NCI-H2196 treated with DMSO at 0.1 percent for 48 hours (cell line): Measurements from ENCODE around the gene GNG11.
"Not testable (repeated sequence)": the region's sequence is repeated elsewhere in the genome, so short reads cannot be mapped to it uniquely, and the experiment has no call there.

ENCODE experiments used
- DNase-seq: peaks from one replicate; lab custom pipeline; 2025; ENCODE audit not compliant: unreplicated experiment; lab: John Stamatoyannopoulos, UW

The GNG11 gene

GRCh38 chr7:93911242-93911641 is 10.3 kb upstream of the GNG11 start:
- DNase-seq = not testable (repeated sequence)

GRCh38 chr7:93911661-93912060 is 9.9 kb upstream of the GNG11 start:
- DNase-seq = not testable (repeated sequence)

DNA sequence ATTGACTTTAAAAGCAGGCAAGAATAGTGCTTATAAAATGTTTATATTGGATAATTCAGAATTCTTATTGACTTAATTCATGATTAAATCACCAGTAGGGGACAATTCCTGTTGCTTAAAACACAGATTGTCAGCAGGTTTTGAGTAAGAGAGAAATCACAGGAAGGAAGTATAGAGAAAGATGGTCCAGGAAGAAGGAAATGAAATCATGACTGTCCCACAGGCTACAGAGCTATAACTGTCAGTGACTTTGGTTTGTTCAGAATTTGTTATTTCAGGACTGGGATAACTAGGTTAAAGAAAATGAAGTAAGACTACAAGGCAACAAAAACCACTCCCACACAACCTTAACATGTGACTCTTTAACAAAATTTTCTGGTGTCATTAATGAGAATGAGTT is 8.3 kb upstream of the GNG11 start:
- DNase-seq = no peak

- no peak for DNase-seq
Observed at GRCh38 chr7:93914581-93915066, 6.9 kb upstream of the GNG11 start.

DNA sequence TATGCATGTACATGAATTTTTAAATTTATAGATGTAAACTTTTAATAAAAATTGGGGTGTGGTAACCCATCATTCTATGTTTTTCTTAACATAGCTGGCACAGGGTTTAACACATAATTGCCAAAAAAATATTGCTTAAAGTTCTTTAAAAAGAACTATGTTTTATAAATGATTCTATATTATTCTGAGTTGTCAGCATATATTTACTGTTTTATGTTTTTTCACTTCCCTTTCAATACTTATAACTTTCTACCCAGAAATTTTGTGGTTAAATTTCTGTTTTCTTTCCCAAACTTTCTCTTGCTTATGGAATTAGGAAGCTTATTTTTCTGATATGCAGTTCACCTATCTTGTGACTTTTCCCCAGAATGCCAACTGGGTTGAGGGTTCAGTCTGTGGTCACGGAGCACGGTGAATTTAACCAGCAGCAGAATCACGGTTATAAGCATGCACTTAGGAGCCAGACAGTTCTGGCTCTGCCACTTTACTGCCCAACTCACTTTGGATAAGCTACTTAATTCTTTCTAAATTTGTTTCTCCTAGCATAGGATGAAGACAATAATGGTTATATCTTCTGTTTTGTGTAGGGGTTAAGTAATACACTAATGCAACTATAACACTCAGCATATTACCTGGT is 6.2 kb upstream of the GNG11 start:
- DNase-seq = not testable (repeated sequence)

GRCh38 chr7:93915888-93916287 is 5.6 kb upstream of the GNG11 start:
- not testable (repeated sequence) for DNase-seq

- DNase-seq = not testable (repeated sequence)
Observed at GRCh38 chr7:93916315-93916714, 5.2 kb upstream of the GNG11 start.

DNA sequence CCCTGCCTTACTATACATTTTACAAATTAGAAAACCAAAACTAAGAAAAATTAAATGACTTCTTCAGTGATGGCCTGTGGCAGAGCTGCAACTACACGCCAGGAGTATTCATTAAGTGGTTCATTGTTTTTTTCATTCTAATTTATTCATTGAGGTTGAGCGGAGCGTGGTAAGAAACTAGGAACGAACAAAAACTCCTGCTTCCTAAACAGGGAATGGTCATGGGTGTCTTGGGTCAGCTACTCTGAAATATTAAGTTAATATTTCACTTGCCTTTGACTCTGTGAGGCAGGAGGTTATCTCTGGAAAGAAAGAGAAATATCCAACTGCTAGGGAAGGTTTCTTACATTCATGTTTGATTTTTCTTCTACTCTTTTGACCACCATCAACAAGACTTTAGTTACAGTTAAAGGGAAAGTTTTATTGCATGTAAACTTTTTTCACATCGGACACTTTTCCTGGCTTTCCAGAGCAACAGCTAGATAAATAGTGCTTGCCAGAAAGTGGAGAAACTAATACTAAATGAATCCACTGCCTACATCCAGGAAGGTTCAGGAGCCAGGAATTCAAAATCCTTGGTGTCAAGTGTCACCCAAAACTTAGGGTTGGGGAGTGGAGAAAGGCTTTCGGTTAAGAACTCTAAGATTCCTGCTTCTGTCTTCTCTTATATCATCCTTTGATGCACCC is 896 bp upstream of the GNG11 start:
- DNase-seq = no peak

GRCh38 chr7:93921186-93921585 is 349 bp upstream of the GNG11 start:
- no peak for DNase-seq

DNA sequence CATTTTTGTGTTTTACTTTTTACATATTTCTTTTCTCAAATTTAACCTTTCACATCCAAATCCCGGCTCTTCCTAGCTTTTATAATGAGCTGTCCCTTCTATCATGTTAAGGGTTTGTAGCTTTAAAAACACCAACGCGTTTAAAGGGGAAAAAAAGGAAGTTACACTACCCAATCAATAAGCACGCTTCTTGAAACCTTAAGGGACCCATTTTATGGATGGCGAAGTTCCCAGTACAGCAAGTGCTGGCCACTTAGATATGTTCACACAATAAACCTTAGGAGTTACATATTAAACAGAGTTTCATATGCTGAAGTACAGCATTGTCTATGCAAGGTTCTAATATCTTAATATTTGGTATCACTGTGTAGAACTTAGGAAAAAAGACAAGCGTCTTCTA is 1.8 kb downstream of the GNG11 start:
- no peak for DNase-seq

- DNase-seq = no peak
Observed at GRCh38 chr7:93923942-93924341, 2.4 kb downstream of the GNG11 start.

DNA sequence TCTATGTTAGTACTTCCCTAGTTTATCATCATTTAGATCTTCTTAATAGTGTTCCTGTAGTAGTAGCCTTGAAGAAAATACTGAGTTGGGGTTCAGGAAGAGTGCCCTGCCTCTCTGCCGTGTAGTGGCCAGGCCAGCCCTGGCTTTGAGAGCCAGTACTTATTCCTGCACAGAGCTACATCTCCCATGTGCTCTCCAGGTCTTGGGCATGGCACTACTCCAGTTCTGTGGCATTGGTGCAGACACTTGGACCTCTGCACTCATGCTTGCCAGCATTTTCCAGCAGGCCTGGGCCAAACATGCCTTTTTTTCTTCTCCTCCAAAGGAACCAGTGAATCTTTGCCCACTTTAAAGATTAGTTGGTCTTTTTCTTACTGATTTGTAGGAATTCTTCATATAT is 5.3 kb downstream of the GNG11 start:
- no peak for DNase-seq

GRCh38 chr7:93927585-93927984 is 6.0 kb downstream of the GNG11 start:
- no peak for DNase-seq

GRCh38 chr7:93931655-93932054 is 10.1 kb downstream of the GNG11 start:
- no peak for DNase-seq

DNA sequence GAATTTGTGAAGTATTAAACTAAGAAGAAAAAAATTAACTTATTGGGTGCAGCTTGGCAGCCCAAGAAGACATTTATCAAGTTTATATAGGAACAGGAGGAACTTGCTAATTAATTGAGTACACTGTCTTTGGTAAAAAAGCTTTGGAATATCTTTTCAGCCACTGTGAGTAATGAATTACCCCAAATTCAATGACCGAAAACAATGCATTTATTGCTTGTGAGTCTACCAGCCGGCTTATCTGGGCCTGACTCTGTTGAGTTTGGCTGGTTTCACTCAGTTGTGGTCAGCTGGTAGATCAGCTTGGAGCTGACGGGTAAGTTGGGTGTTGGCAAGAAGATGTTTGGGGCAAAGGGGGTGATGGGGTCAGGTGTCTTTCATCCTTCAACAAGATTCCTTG is 11.6 kb downstream of the GNG11 start:
- DNase-seq = no peak

GRCh38 chr7:93935102-93935501 is 13.6 kb downstream of the GNG11 start:
- DNase-seq = no peak

DNA sequence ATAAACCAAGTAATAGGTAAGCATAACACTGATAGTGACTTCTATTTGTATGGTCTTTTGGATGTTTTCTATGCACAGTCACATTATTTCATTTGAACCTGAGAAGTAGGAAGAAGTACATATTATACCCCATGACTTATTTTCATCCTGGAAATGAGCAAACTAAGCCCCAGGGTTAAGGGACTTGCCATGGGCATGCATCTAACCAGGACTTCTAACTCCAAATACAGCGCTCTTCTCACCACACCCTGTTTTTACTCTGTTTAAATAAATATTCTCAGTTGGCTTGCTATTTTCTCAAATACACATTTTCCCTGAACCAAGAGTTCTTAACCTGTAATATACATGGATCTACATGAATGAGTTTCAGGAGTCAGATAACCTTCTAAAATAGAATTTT is 16.3 kb downstream of the GNG11 start:
- DNase-seq = no peak

DNA sequence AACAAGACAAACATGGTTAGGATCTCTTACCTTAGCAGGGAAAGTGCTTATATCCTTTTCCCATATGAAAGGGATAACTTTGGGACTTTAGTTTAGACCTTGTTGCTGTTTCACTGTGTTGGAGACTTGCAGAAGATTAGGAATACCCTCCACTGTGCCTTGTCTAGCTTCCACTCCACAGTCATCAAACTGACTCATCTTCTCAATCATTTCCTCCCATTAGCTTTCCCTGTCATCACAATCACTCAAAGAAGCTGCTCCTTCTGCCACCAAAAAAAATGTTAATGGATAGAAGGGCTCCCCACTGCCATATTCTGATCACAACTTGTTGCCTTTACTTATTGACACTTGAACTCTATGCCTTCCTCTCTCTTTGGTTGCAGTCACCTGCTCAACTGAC is 16.8 kb downstream of the GNG11 start:
- no peak for DNase-seq

DNA sequence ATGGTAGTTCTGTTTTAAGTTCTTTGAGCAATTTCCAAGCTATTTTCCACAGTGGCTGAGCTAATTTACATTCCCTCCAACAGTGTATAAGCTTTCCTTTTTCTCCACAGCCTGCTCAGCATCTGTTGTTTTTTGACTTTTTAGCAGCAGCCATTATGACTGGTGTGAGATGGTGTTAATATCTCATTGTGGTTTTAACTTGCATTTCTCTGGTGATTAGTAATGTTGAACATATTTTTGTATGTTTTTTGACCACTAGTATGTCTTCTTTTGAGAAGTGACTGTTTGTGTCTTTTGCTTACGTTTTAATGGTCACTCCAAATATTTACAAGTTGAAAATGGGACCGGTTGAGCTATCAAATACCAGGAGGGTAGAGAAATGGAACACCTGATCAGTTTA is 20.4 kb downstream of the GNG11 start:
- no peak for DNase-seq

- no peak for DNase-seq
Observed at GRCh38 chr7:93943816-93944540, 22.4 kb downstream of the GNG11 start.

GRCh38 chr7:93944673-93945072 is 23.1 kb downstream of the GNG11 start:
- no peak for DNase-seq

- DNase-seq = no peak
Observed at GRCh38 chr7:93945083-93945482, 23.5 kb downstream of the GNG11 start.
